ENCODE measurements around the gene OR11A1. TPM values are rescaled to one million over a fixed set of nuclear protein-coding genes. Genes with fewer than 3 reads are reported as not detected.

OR11A1 gene
- polyA plus RNA-seq, 2 of the 4 experiments (the other 2 are of a cell fraction): not detected

GRCh38 chr6:29495571-29495970 lies 38.7 kb upstream of the OR11A1 start:
- 16% methylated on average over 4 of the region's 4 CpGs for WGBS (ENCODE audit: missing lambda C conversion rate)

GRCh38 chr6:29494131-29494530 lies 37.3 kb upstream of the OR11A1 start:
- CTCF ChIA-PET: no interaction called here
- no peak overlapping the region for H3K4me3 ChIP-seq

More at GRCh38 chr6:29495571-29495970, 38.7 kb upstream of the OR11A1 start:
- TF ChIP-seq MYC (IDR thresholded peaks at IDR 0.05; ENCODE audit: borderline replicate concordance, low read length) (no peak), MAZ (IDR thresholded peaks at IDR 0.05; ENCODE audit: borderline replicate concordance, low read depth, low read length) (no peak), KDM5A (IDR thresholded peaks at IDR 0.05) (no peak), BHLHE40 (IDR thresholded peaks at IDR 0.05; ENCODE audit: low read depth, low read length) (no peak), ZNF302 (CRISPR knock-in tag; IDR thresholded peaks at IDR 0.05) (no peak), ZFP36 (IDR thresholded peaks at IDR 0.05; ENCODE audit: borderline replicate concordance, partially characterized antibody) (no peak), HMGXB4 (CRISPR knock-in tag; IDR thresholded peaks at IDR 0.05; ENCODE audit: borderline replicate concordance) (no peak), MAFK (IDR thresholded peaks at IDR 0.05; ENCODE audit: partially characterized antibody) (no peak), SMC3 (IDR thresholded peaks at IDR 0.05) (no peak), CHD2 (IDR thresholded peaks at IDR 0.05; ENCODE audit: low read length, partially characterized antibody) (no peak), FOXS1 (CRISPR knock-in tag; IDR thresholded peaks at IDR 0.05) (no peak), ZSCAN20 (CRISPR knock-in tag; IDR thresholded peaks at IDR 0.05) (no peak), FOSB (CRISPR knock-in tag; IDR thresholded peaks at IDR 0.05) (no peak), RARB (CRISPR knock-in tag; IDR thresholded peaks at IDR 0.05) (no peak), MAX (IDR thresholded peaks at IDR 0.05) (no peak), HOXA7 (CRISPR knock-in tag; IDR thresholded peaks at IDR 0.05) (no peak), HOXB13 (CRISPR knock-in tag; IDR thresholded peaks at IDR 0.05; ENCODE audit: low read depth) (no peak)
- no peak overlapping the region for H3K27ac ChIP-seq
- ChIA-PET POLR2A (no interaction called here), CTCF (interaction anchor here (0.6 kb wide), 1 partner anchor 100 kb away, joined by 5 read pairs; no protein-coding TSS in a partner anchor)
- FAIRE-seq: no peak
- H3K4me3 ChIP-seq: no peak overlapping the region
- no peak for DNase-seq (ENCODE audit: low read depth in 1 of 2, low spot score in 1 of 2)
- H3K4me1 ChIP-seq: no peaks in the 10 kb centered on the region
- no peak overlapping the region for H3K4me2 ChIP-seq
- ATAC-seq: no peak
- no peaks in the 10 kb centered on the region for H3K9me3 ChIP-seq

GRCh38 chr6:29493261-29493660 lies 36.4 kb upstream of the OR11A1 start:
- Histone ChIP-seq H3K4me1 (no peaks in the 10 kb centered on the region), H3K27ac (no peak overlapping the region), H3K9me3 (no peaks in the 10 kb centered on the region), H3K4me2 (no peak overlapping the region), H3K4me3 (no peak overlapping the region)
- POLR2A ChIA-PET: no interaction called here
- 9% methylated on average over 2 of the region's 2 CpGs for WGBS (ENCODE audit: missing lambda C conversion rate)
- ATAC-seq (no peak), DNase-seq (ENCODE audit: low read depth in 1 of 2, low spot score in 1 of 2) (no peak), FAIRE-seq (no peak)
- CTCF ChIA-PET: no interaction called here
- no peak for TF ChIP-seq POLR2A (IDR thresholded peaks at IDR 0.05; ENCODE audit: low read length)
- no peak for TF ChIP-seq CHD2 (IDR thresholded peaks at IDR 0.05; ENCODE audit: low read length, partially characterized antibody)
- TF ChIP-seq REST (IDR thresholded peaks at IDR 0.05): no peak
- no peak for TF ChIP-seq KDM1A (IDR thresholded peaks at IDR 0.05; ENCODE audit: low read depth)

More at GRCh38 chr6:29494131-29494530, 37.3 kb upstream of the OR11A1 start:
- TF ChIP-seq MAFK (IDR thresholded peaks at IDR 0.05; ENCODE audit: partially characterized antibody): no peak
- H3K9me3 ChIP-seq: no peaks in the 10 kb centered on the region
- no peak for DNase-seq (ENCODE audit: low read depth in 1 of 2, low spot score in 1 of 2)
- WGBS (ENCODE audit: missing lambda C conversion rate): 10% methylated on average over 2 of the region's 2 CpGs
- H3K4me2 ChIP-seq: no peak overlapping the region
- no peak for ATAC-seq
- FAIRE-seq: no peak
- POLR2A ChIA-PET: no interaction called here
- H3K27ac ChIP-seq: no peak overlapping the region
- no peaks in the 10 kb centered on the region for H3K4me1 ChIP-seq
